Duodenal mucosa (tissue), 2 donors: Measurements from ENCODE around the gene AGR3.
A peak's percentile ranks its signal among the peaks of the same experiment; 100 is the strongest.

ENCODE experiments used
- H3K27ac ChIP-seq: one replicate; pipeline ENCODE4 v1.7.0; 2013; ENCODE audit warnings: low read depth, low read length
- H3K27me3 ChIP-seq, 2 donors: one replicate each; pipeline ENCODE4 v1.7.0; 2013; ENCODE audit warnings: low read length in 2 of 2, control low read depth in 1 of 2; ENCODE audit not compliant: insufficient read depth in 2 of 2, control insufficient read depth in 1 of 2
- H3K36me3 ChIP-seq, 2 donors: one replicate each; pipeline ENCODE4 v1.7.0; 2013; ENCODE audit warnings: low read length in 2 of 2, control low read depth in 1 of 2; ENCODE audit not compliant: insufficient read depth in 2 of 2, control insufficient read depth in 1 of 2
- H3K4me1 ChIP-seq, 2 donors: one replicate each; pipeline ENCODE4 v1.7.0; 2013; ENCODE audit warnings: low read length in 2 of 2, control low read depth in 1 of 2; ENCODE audit not compliant: insufficient read depth in 2 of 2, control insufficient read depth in 1 of 2
- H3K4me3 ChIP-seq, 2 donors: one replicate each; pipeline ENCODE4 v1.7.0; 2013; ENCODE audit warnings: low read length in 2 of 2, low read depth in 1 of 2
- H3K9ac ChIP-seq, 2 donors: one replicate each; pipeline ENCODE4 v1.7.0; 2013; ENCODE audit warnings: low read length in 2 of 2, low read depth in 1 of 2
- H3K9me3 ChIP-seq, 2 donors: one replicate each; pipeline ENCODE4 v1.7.0; 2013; ENCODE audit warnings: low read length in 2 of 2, control low read depth in 1 of 2; ENCODE audit not compliant: control insufficient read depth in 1 of 2

The AGR3 gene

DNA sequence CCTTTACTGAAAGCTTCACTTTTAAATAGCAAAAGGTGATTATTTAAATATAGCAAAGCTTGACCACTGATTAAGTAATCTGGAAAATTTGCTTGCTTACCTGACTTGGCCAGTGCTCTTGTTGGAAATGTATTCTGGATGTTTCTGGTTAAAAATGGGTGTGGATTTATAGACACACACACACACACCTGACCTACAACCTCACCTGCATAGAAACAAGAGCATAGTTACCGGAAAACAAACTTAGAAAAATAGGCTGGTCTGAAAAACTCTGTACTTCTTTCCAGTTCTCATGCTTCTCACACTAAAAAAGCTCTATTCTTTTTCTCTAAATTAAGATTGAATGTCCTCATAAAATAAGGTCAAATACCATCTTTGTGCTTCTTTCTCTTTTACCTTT is at the start of gene AGR3:
AGR3 (minus strand) TSS at position 140 of the 400 bp plus-strand sequence. CDS start 3,365 bp downstream, outside the sequence.
- Histone ChIP-seq H3K9ac (peak within 1 kb of the TSS; percentile 73 to 82), H3K27me3 (no peaks in the 10 kb centered on the region), H3K9me3 (no peaks in the 10 kb centered on the region), H3K36me3 (no peaks in the 10 kb centered on the region), H3K4me3 (peak within 1 kb of the TSS; percentile 65 to 69), H3K27ac (no peak within 1 kb of the TSS), H3K4me1 (peaks cover 5 to 6% of the 10 kb centered on the region in 2 donors)

DNA sequence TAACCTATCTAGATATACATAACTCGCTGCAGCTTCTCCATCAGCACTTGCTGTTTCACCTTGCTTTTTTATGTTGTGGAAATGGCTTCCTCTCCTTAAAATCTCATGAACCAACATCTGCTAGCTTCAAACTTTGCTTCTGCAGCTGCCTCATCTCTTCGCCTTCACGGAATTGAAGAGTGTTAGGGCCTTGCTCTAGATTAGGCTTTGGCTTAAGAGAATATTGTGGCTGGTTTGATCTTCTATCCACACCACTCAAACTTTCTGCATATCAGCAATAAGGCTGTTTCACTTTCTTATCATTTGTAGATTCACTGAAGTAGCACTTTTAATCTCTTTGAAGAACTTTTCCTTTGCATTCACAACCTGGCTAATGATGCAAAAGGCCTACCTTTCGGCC is 49.2 kb upstream of the AGR3 start:
- no peak overlapping the region for H3K9ac ChIP-seq
- H3K27me3 ChIP-seq: no peaks in the 10 kb centered on the region
- no peaks in the 10 kb centered on the region for H3K36me3 ChIP-seq
- H3K4me1 ChIP-seq: peaks cover 16 to 24% of the 10 kb centered on the region in 2 donors
- H3K4me3 ChIP-seq: no peak overlapping the region
- H3K27ac ChIP-seq: no peak overlapping the region
- no peaks in the 10 kb centered on the region for H3K9me3 ChIP-seq

- no peaks in the 10 kb centered on the region for H3K27me3 ChIP-seq
- H3K36me3 ChIP-seq: no peaks in the 10 kb centered on the region
- no peak overlapping the region for H3K27ac ChIP-seq
- H3K9me3 ChIP-seq: no peaks in the 10 kb centered on the region
- H3K9ac ChIP-seq: no peak overlapping the region
- no peak overlapping the region for H3K4me3 ChIP-seq
- H3K4me1 ChIP-seq: peaks cover 9 to 10% of the 10 kb centered on the region in 2 donors
These were observed 47.5 kb upstream of the AGR3 start for GRCh38 chr7:16929146-16929762.

GRCh38 chr7:16926861-16927260 is 45.1 kb upstream of the AGR3 start:
- no peak overlapping the region for H3K4me3 ChIP-seq
- H3K9me3 ChIP-seq: no peaks in the 10 kb centered on the region
- no peak overlapping the region for H3K9ac ChIP-seq
- H3K4me1 ChIP-seq: peaks cover 8 to 22% of the 10 kb centered on the region in 2 donors
- no peaks in the 10 kb centered on the region for H3K27me3 ChIP-seq
- H3K36me3 ChIP-seq: no peaks in the 10 kb centered on the region
- H3K27ac ChIP-seq: no peak overlapping the region

DNA sequence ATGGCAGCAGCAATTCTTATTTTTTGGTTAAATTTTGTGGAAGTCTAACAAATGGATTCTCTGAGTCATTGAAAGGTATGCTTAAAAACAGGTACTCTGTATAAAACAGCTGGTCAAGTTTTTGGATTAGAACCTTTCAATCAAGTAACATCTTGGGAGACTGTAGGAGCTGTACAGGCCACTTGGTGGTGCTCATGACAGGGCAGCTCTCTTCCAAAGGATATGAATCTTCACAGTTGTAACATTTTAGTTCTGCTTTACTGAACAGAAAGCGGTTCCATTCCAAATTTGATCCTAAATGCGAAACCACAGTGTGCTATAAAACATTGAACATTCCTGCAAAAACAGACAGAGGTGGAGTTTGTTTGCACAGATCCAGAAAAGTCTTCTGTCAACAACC is 44.5 kb upstream of the AGR3 start:
- Histone ChIP-seq H3K9me3 (no peaks in the 10 kb centered on the region), H3K27ac (no peak overlapping the region), H3K4me1 (peaks cover 12 to 27% of the 10 kb centered on the region in 2 donors), H3K27me3 (no peaks in the 10 kb centered on the region), H3K36me3 (no peaks in the 10 kb centered on the region), H3K9ac (no peak overlapping the region), H3K4me3 (peak overlapping the region in 1 of 2 donors; percentile 11)

GRCh38 chr7:16925609-16926008 is 43.8 kb upstream of the AGR3 start:
- Histone ChIP-seq H3K4me3 (no peak overlapping the region), H3K27me3 (no peaks in the 10 kb centered on the region), H3K9me3 (no peaks in the 10 kb centered on the region), H3K9ac (no peak overlapping the region), H3K4me1 (peaks cover 15 to 34% of the 10 kb centered on the region in 2 donors), H3K27ac (no peak overlapping the region), H3K36me3 (no peaks in the 10 kb centered on the region)

DNA sequence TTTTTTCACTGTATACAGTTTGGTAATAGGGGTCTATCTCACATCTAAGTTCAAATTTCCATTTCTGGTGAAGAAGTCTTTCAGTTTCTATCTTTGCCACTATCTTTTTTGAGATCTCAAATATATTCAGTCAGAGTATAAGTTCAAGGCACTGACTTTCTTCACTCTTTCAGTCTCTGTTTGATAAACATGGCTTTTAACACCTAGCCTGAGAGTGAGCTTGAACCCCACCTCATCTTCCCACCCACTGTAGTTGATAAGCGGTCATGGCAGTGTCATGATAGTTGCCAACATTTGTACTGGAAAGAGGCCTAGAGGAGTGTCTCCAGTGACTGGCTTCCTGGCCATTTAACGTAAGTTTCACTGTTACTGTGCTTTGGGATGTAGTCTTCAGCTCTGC is 41.2 kb upstream of the AGR3 start:
- H3K9me3 ChIP-seq: no peaks in the 10 kb centered on the region
- H3K27ac ChIP-seq: no peak overlapping the region
- peaks cover 16 to 37% of the 10 kb centered on the region in 2 donors for H3K4me1 ChIP-seq
- no peak overlapping the region for H3K4me3 ChIP-seq
- H3K9ac ChIP-seq: no peak overlapping the region
- no peaks in the 10 kb centered on the region for H3K27me3 ChIP-seq
- H3K36me3 ChIP-seq: no peaks in the 10 kb centered on the region

DNA sequence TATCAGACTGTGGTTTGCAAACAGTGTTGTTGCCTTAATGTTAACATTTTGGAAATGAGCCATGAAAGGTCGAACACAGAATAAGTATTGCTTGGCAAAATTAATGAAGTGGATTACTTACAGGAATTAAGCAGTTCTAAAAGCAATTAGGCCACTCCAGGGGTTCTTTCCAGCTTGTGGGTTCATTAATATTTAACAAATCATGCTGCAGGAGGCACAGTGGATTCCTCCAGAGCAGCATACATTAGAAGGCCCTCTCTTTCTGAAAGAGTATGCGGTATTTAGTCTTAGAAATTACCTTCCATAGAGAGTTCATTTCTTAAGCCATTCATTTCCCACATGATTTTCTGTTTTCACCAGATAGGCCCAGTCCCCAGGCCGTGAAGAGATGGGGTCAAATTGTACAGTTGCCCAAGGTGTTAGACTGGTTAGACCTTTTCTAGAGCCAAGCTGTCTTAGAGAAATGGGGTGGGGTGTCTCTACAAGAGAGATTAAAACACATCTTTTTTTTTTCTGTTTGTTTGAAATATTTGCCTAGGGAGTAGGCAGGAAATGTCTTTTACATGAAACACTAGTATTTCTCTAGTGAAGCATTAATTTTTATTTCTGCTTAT is 40.0 kb upstream of the AGR3 start:
- Histone ChIP-seq H3K4me1 (peaks cover 25 to 39% of the 10 kb centered on the region in 2 donors), H3K27ac (no peak overlapping the region), H3K9ac (no peak overlapping the region), H3K9me3 (no peaks in the 10 kb centered on the region), H3K4me3 (no peak overlapping the region), H3K27me3 (no peaks in the 10 kb centered on the region), H3K36me3 (no peaks in the 10 kb centered on the region)

DNA sequence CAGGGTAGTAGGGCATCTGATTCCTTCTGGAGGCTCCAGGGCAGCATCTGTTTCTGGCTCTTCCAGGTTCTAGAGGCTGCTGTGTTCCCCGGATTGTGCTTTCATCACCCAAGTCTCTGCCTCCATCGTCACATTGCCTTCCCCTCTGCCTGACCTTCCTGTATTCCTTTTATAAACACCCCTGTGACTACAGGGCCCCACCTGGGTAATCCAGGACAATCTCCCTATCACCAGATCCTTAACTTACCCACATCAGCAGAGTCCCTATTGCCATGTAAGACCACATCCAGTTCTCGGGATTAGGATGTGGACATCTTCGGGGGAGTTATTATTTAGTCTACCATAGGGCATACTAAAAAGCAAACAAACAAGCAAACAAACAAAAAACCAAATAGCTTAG is 39.4 kb upstream of the AGR3 start:
- no peak overlapping the region for H3K4me3 ChIP-seq
- no peak overlapping the region for H3K27ac ChIP-seq
- H3K9me3 ChIP-seq: no peaks in the 10 kb centered on the region
- H3K4me1 ChIP-seq: peaks cover 21 to 34% of the 10 kb centered on the region in 2 donors
- no peak overlapping the region for H3K9ac ChIP-seq
- no peaks in the 10 kb centered on the region for H3K36me3 ChIP-seq
- no peaks in the 10 kb centered on the region for H3K27me3 ChIP-seq

DNA sequence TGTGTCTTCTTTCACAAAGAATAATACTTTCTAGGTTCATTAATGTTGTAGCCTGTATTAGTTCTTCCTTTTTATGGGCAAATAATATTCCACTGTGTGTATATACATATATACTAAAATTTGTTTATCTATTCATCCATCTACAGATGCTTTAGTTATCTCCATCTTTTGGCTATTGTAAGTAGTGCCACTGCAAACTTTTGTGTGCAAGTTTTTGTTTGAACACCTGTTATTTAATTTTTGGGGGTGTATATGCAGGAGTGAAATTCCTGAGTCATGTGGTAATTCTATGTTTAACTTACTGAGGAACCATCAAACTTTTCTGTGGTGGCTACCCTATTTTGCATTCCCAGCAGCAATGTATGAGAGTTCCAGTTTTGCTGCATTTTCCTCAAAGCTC is 37.7 kb upstream of the AGR3 start:
- H3K4me3 ChIP-seq: no peak overlapping the region
- H3K9me3 ChIP-seq: no peaks in the 10 kb centered on the region
- H3K4me1 ChIP-seq: peaks cover 21 to 34% of the 10 kb centered on the region in 2 donors

More for the DNA sequence above, 37.7 kb upstream of the AGR3 start:
- H3K36me3 ChIP-seq: no peaks in the 10 kb centered on the region
- H3K9ac ChIP-seq: no peak overlapping the region
- H3K27ac ChIP-seq: no peak overlapping the region
- no peaks in the 10 kb centered on the region for H3K27me3 ChIP-seq
